Cardiac muscle cell (in vitro differentiated cells and primary cell): ENCODE data around the gene PIM3. TPM values are rescaled to one million over a fixed set of nuclear protein-coding genes. Genes with fewer than 3 reads are reported as not detected.

Experiments
- DNase-seq, 2 donors: peaks; one replicate each; pipeline versions ENCODE4 v3.0.0 to v3.0.0-alpha.2; 2010 to 2017; ENCODE audit warnings: low read depth in 1 of 2, low spot score in 1 of 2
- H3K27ac ChIP-seq: fragments of 200-600 bp; sonication (generic); 2 replicates; pipeline ENCODE4 v1.5.1; 2016
- H3K27me3 ChIP-seq: fragments of 200-600 bp; sonication (generic); 2 replicates; pipeline ENCODE4 v1.6.0; 2016; ENCODE audit warnings: control low read depth
- H3K36me3 ChIP-seq: fragments of 200-600 bp; sonication (generic); 2 replicates; pipeline ENCODE4 v1.5.1; 2016; ENCODE audit warnings: control low read depth
- H3K4me1 ChIP-seq: fragments of 200-600 bp; sonication (generic); 2 replicates; pipeline ENCODE4 v1.8.1; 2017; ENCODE audit warnings: low read depth, mild to moderate bottlenecking, mixed run types
- H3K4me3 ChIP-seq: fragments of 200-600 bp; sonication (generic); 2 replicates; pipeline ENCODE4 v1.5.1; 2016; ENCODE audit warnings: mild to moderate bottlenecking
- H3K9me3 ChIP-seq: fragments of 200-600 bp; sonication (generic); 2 replicates; pipeline ENCODE4 v1.5.1; 2017; ENCODE audit warnings: low read depth, mild to moderate bottlenecking, control low read depth
- CTCF ChIP-seq: IDR thresholded peaks from 2 replicates; pipeline ENCODE4 v1.5.1; 2012; ENCODE audit warnings: low read depth, mild to moderate bottlenecking, low read length
- polyA plus RNA-seq: library from polyadenylated mRNA; unstranded; fragments of >200 nt; fragmentation: Nextera tagmentation; extraction: Ambion mirVana; gene quantifications from 2 replicates; pipeline ENCODE4 v1.2.1, GENCODE V29; 2016
- total RNA-seq: library from RNA; depleted of rRNA; stranded (reverse); fragments of >200 nt; gene quantifications from 2 replicates; pipeline ENCODE4 v1.2.3, GENCODE V29; 2016

Gene PIM3
- total and polyA plus RNA-seq, 2 experiments from 2014 or later = 46.1 to 62.2 TPM

GRCh38 chr22:49925525-49926128, 34.9 kb upstream of the PIM3 start:
- Histone ChIP-seq H3K9me3 (no peaks in the 10 kb centered on the region), H3K36me3 (no peaks in the 10 kb centered on the region), H3K27ac (no peak overlapping the region), H3K4me3 (no peak overlapping the region), H3K4me1 (no peaks in the 10 kb centered on the region), H3K27me3 (peaks cover 17% of the 10 kb centered on the region)
- no peak for DNase-seq
- TF ChIP-seq CTCF = no peak

GRCh38 chr22:49926916-49927315, 33.7 kb upstream of the PIM3 start:
- no peak for TF ChIP-seq CTCF
- H3K36me3 ChIP-seq = no peaks in the 10 kb centered on the region
- H3K9me3 ChIP-seq = no peaks in the 10 kb centered on the region
- H3K27ac ChIP-seq = no peak overlapping the region
- no peak for DNase-seq
- peaks cover 17% of the 10 kb centered on the region for H3K27me3 ChIP-seq
- H3K4me1 ChIP-seq = no peaks in the 10 kb centered on the region
- no peak overlapping the region for H3K4me3 ChIP-seq

- Histone ChIP-seq H3K27ac (no peak overlapping the region), H3K9me3 (no peaks in the 10 kb centered on the region), H3K4me1 (no peaks in the 10 kb centered on the region), H3K36me3 (no peaks in the 10 kb centered on the region), H3K4me3 (no peak overlapping the region), H3K27me3 (peaks cover 17% of the 10 kb centered on the region)
- TF ChIP-seq CTCF = no peak
- DNase-seq = no peak
Observed at GRCh38 chr22:49927483-49928184, 32.9 kb upstream of the PIM3 start.

GRCh38 chr22:49928185-49928495, 32.4 kb upstream of the PIM3 start:
- no peaks in the 10 kb centered on the region for H3K36me3 ChIP-seq
- no peak for TF ChIP-seq CTCF
- no peak overlapping the region for H3K27ac ChIP-seq
- H3K4me1 ChIP-seq = peaks cover under 1% of the 10 kb centered on the region
- no peaks in the 10 kb centered on the region for H3K9me3 ChIP-seq
- DNase-seq = no peak
- no peak overlapping the region for H3K4me3 ChIP-seq
- peaks cover 17% of the 10 kb centered on the region for H3K27me3 ChIP-seq

- H3K36me3 ChIP-seq = no peaks in the 10 kb centered on the region
- no peak overlapping the region for H3K27ac ChIP-seq
- H3K9me3 ChIP-seq = no peaks in the 10 kb centered on the region
- H3K27me3 ChIP-seq = peaks cover 17% of the 10 kb centered on the region
- no peak overlapping the region for H3K4me3 ChIP-seq
- no peak for DNase-seq
- TF ChIP-seq CTCF = no peak
- peaks cover 6% of the 10 kb centered on the region for H3K4me1 ChIP-seq
Observed at GRCh38 chr22:49928555-49929210, 31.9 kb upstream of the PIM3 start.
